HEK293T (cell line): ENCODE measurements around the gene FAM180A.

ENCODE experiments used
- CTCF ChIA-PET: fragments of 350-600 bp; formaldehyde crosslinking; extraction: SDS; loops from one replicate; lab custom pipeline; 2021; ENCODE audit warnings: antibody characterized with exemption, inconsistent platforms; lab: Yijun Ruan, JAX
- POLR2A ChIA-PET: fragments of 350-600 bp; formaldehyde crosslinking; extraction: SDS; loops from one replicate; lab custom pipeline; 2020; ENCODE audit warnings: antibody characterized with exemption, inconsistent platforms; lab: Yijun Ruan, JAX
- DNase-seq: peaks from one replicate; pipeline ENCODE4 v3.0.0; 2012; ENCODE audit warnings: mixed read lengths; ENCODE audit errors: extremely low spot score
- ARNT ChIP-seq: fragments of 450-650 bp; IDR thresholded peaks from 2 replicates; pipeline ENCODE4 v1.6.1; 2017; ENCODE audit warnings: mild to moderate bottlenecking
- BHLHE40 ChIP-seq: fragments of 450-650 bp; IDR thresholded peaks from 2 replicates; pipeline ENCODE4 v1.6.1; 2016; ENCODE audit warnings: mild to moderate bottlenecking, moderate library complexity, borderline replicate concordance
- CTBP1 ChIP-seq: fragments of 450-650 bp; IDR thresholded peaks from 2 replicates; pipeline ENCODE4 v1.6.1; 2016; ENCODE audit warnings: borderline replicate concordance
- ELF4 ChIP-seq: fragments of 450-650 bp; IDR thresholded peaks from 2 replicates; pipeline ENCODE4 v1.6.1; 2017; ENCODE audit warnings: antibody characterized with exemption
- FOXA1 ChIP-seq: fragments of 450-650 bp; IDR thresholded peaks from 2 replicates; pipeline ENCODE4 v1.6.1; 2016; ENCODE audit warnings: mild to moderate bottlenecking
- FOXK2 ChIP-seq: fragments of 450-650 bp; IDR thresholded peaks from 2 replicates; pipeline ENCODE4 v1.6.1; 2016; ENCODE audit warnings: mild to moderate bottlenecking
- FOXM1 ChIP-seq: fragments of 450-650 bp; IDR thresholded peaks from 2 replicates; pipeline ENCODE4 v1.6.1; 2017; ENCODE audit warnings: mild to moderate bottlenecking, borderline replicate concordance
- HDGF ChIP-seq: fragments of 450-650 bp; IDR thresholded peaks from 2 replicates; pipeline ENCODE4 v1.6.1; 2017; ENCODE audit warnings: antibody characterized with exemption, borderline replicate concordance
- L3MBTL2 ChIP-seq: fragments of 450-650 bp; conservative IDR thresholded peaks from 2 replicates; pipeline ENCODE4 v1.6.1; 2016; ENCODE audit warnings: mild to moderate bottlenecking
- LEF1 ChIP-seq: fragments of 450-650 bp; IDR thresholded peaks from 2 replicates; pipeline ENCODE4 v1.6.1; 2017; ENCODE audit warnings: mild to moderate bottlenecking, borderline replicate concordance
- NFRKB ChIP-seq: fragments of 450-650 bp; IDR thresholded peaks from 2 replicates; pipeline ENCODE4 v1.6.1; 2016; ENCODE audit warnings: mild to moderate bottlenecking, moderate library complexity
- SP1 ChIP-seq: fragments of 450-650 bp; IDR thresholded peaks from 2 replicates; pipeline ENCODE4 v1.6.1; 2017
- SUZ12 ChIP-seq: fragments of 450-650 bp; IDR thresholded peaks from 2 replicates; pipeline ENCODE4 v1.6.1; 2016; ENCODE audit warnings: mild to moderate bottlenecking
- TARDBP ChIP-seq: fragments of 450-650 bp; IDR thresholded peaks from 2 replicates; pipeline ENCODE4 v1.6.1; 2016
- ZNF384 ChIP-seq: fragments of 450-650 bp; IDR thresholded peaks from 2 replicates; pipeline ENCODE4 v1.6.1; 2016
- TF ChIP-seq, protein P1 (sequence below): fragments of 450-650 bp; IDR thresholded peaks from 2 replicates; pipeline ENCODE4 v1.6.1; 2016

Gene FAM180A

DNA sequence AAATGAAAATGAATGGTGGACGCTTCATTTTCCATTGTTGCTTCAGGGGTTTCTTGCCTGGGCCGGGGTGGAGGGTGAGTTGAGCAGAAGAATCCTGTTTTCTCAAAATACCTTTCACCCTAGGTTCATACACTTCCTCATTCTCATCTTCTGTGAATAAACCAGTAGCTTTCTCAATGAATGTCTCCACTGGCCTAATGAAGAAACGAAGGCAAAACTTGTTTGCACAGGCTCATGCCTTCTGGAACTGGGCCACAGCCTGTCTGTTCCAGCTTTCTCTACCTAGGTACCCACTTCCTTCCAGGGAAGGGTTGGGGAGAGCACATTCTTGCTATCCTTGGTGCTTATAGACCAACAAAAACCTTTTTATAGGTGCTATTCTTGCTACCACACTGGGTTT, 65.0 kb downstream of the FAM180A start:
- TF ChIP-seq L3MBTL2 (no peak), TARDBP (no peak), SUZ12 (no peak), FOXM1 (no peak), BHLHE40 (no peak), ZNF384 (no peak), HDGF (no peak), NFRKB (no peak), ELF4 (no peak), ARNT (no peak), LEF1 (no peak), CTBP1 (no peak), FOXA1 (no peak), SP1 (no peak), FOXK2 (no peak)
- TF ChIP-seq, protein P1, sequence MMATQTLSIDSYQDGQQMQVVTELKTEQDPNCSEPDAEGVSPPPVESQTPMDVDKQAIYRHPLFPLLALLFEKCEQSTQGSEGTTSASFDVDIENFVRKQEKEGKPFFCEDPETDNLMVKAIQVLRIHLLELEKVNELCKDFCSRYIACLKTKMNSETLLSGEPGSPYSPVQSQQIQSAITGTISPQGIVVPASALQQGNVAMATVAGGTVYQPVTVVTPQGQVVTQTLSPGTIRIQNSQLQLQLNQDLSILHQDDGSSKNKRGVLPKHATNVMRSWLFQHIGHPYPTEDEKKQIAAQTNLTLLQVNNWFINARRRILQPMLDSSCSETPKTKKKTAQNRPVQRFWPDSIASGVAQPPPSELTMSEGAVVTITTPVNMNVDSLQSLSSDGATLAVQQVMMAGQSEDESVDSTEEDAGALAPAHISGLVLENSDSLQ = no peak
- no peak for DNase-seq
- ChIA-PET CTCF (interaction anchor here (0.6 kb wide), 1 partner anchor 302 kb away, joined by 3 read pairs; no protein-coding TSS in a partner anchor), POLR2A (interaction anchor here (0.7 kb wide), 1 partner anchor 14 kb away, joined by 4 read pairs; no protein-coding TSS in a partner anchor)

DNA sequence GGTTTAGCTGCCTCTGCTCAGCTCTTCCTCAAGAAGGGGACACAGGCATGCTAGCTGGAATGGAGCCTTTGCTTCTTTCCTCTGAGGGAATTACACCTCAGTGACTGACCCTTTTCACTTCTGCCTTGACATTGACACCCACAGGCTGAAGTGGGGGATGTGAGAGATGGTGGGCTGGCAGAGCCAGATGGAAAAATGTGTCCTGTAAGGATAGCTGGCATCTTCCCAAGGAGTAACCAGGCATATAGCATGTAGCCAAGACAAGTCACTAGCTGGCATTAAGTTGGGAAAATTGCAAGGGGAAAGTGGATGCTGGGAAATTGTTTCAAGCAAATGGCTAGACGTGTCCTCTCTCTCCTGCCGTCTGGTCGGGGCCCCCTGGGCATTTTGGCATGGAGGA, 66.4 kb downstream of the FAM180A start:
- CTCF ChIA-PET = interaction anchor here (0.8 to 1.2 kb wide), 2 partner anchors 22 to 32 kb away, joined by 3 to 4 read pairs; no protein-coding TSS in a partner anchor
- no peak for TF ChIP-seq L3MBTL2
- TF ChIP-seq FOXM1 = no peak
- TF ChIP-seq BHLHE40 = no peak
- no peak for TF ChIP-seq ARNT
- TF ChIP-seq ELF4 = no peak
- TF ChIP-seq FOXA1 = no peak
- TF ChIP-seq TARDBP = no peak
- TF ChIP-seq LEF1 = no peak
- TF ChIP-seq NFRKB = no peak
- TF ChIP-seq FOXK2 = no peak
- TF ChIP-seq, protein P1 = no peak
- TF ChIP-seq SP1 = no peak
- no peak for TF ChIP-seq ZNF384
- TF ChIP-seq SUZ12 = no peak
- no peak for TF ChIP-seq CTBP1
- TF ChIP-seq HDGF = no peak
- no peak for DNase-seq
- POLR2A ChIA-PET = interaction anchor here (1.7 kb wide), 1 partner anchor 20 kb away, joined by 6 read pairs; the partner anchor contains the start of gene STMP1

DNA sequence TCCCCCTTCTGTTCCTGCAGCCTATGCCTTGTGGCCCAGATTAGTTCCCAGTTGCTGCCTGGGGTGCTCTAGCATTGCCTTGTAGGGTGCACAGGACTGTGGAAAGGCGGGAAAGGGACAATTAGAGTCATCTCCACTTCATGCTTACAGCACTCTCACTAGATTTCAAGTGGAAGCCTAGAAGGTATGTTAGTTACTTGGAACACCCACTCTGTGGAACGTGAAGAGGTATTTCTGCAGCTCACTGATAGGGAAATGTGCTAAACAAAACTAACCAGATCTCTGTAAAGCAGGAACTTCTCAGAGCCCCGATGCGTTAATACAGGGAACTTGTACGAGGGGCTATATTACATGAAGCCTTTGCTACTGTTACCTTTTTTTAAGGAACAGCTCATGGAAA, 66.9 kb downstream of the FAM180A start:
- ChIA-PET POLR2A (interaction anchor here (1.7 kb wide), 1 partner anchor 19 kb away, joined by 6 read pairs; the partner anchor contains the start of gene STMP1), CTCF (interaction anchor here (0.8 to 1.2 kb wide), 3 partner anchors 10 to 33 kb away, joined by 3 to 4 read pairs (median 4); no protein-coding TSS in a partner anchor)
- TF ChIP-seq ELF4 = no peak
- no peak for TF ChIP-seq L3MBTL2
- TF ChIP-seq BHLHE40 = no peak
- TF ChIP-seq SP1 = no peak
- TF ChIP-seq ZNF384 = no peak
- TF ChIP-seq FOXA1 = no peak
- no peak for TF ChIP-seq ARNT
- TF ChIP-seq TARDBP = no peak
- no peak for TF ChIP-seq HDGF
- TF ChIP-seq FOXM1 = no peak
- TF ChIP-seq CTBP1 = no peak
- no peak for TF ChIP-seq SUZ12
- no peak for TF ChIP-seq FOXK2
- DNase-seq = no peak
